Suprapubic skin (tissue), 3 donors: Measurements from ENCODE around the gene KIAA0930.

ENCODE experiments used
- CTCF ChIP-seq, 2 donors: fragments of 200-600 bp in 1 of 2; fragments of 450-650 bp in 1 of 2; sonication (generic) in 1 of 2; IDR thresholded peaks; one replicate each; pipeline ENCODE4 v1.5.1; 2016 to 2019; ENCODE audit warnings: antibody characterized with exemption in 2 of 2, mild to moderate bottlenecking in 1 of 2, moderate library complexity in 1 of 2
- EP300 ChIP-seq: sonication (generic); formaldehyde crosslinking; IDR thresholded peaks from one replicate; pipeline ENCODE4 v1.6.1; 2017; ENCODE audit warnings: antibody characterized with exemption
- POLR2A ChIP-seq, 2 donors: fragments of 450-650 bp; IDR thresholded peaks; one replicate each; pipeline ENCODE4 v1.6.1; 2017; ENCODE audit warnings: antibody characterized with exemption in 2 of 2, mild to moderate bottlenecking in 2 of 2, moderate library complexity in 2 of 2

DNA sequence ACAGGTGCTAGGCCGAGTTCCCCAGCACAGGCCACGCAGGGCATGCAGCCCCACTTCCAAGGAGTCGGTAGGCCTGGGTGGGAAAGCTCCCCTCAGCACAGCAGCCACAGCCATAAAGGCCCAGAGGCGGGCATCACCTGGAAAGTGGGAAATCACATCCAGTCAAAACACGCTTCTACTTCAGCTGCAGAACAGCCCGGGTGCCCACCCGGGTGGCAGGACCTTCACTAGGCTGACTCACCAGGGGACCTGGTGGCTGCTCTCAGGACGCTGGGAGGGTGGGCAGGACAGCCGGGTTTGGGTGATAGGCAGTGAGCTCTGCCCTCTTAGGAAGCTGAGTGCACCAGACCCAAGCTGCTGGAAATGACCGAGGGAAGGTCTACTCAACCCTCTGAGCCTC, 7.3 kb downstream of the KIAA0930 start:
- TF ChIP-seq CTCF (IDR thresholded peaks at IDR 0.05) (no peak), EP300 (no peak), POLR2A (IDR thresholded peaks at IDR 0.05) (no peak)
